HG02852 (cell line): ENCODE results near the gene OTUD4.
"Not testable (repeated sequence)": the region's sequence is repeated elsewhere in the genome, so short reads cannot be mapped to it uniquely, and the experiment has no call there.

ENCODE experiments used
- ATAC-seq: cut with Tn5 transposase; IDR thresholded peaks from one replicate; pipeline ENCODE4 v1.9.1; 2021; ENCODE audit warnings: mild to moderate bottlenecking, moderate library complexity; ENCODE audit not compliant: unreplicated experiment

The OTUD4 gene

GRCh38 chr4:145180298-145181090 is at the start of gene OTUD4:
OTUD4 (minus strand) TSS chr4:145180589; CDS start chr4:145179973, 616 bp downstream.
- peak; percentile 76 for ATAC-seq

GRCh38 chr4:145223228-145223627 is 42.8 kb upstream of the OTUD4 start:
- not testable (repeated sequence) for ATAC-seq

GRCh38 chr4:145221529-145221928 is 41.1 kb upstream of the OTUD4 start:
- not testable (repeated sequence) for ATAC-seq

GRCh38 chr4:145219090-145219489 is 38.7 kb upstream of the OTUD4 start:
- no peak for ATAC-seq

- peak; percentile 97 for ATAC-seq
Observed at GRCh38 chr4:145218251-145218650, 37.9 kb upstream of the OTUD4 start.

GRCh38 chr4:145217349-145217748 is 37.0 kb upstream of the OTUD4 start:
- no peak for ATAC-seq

GRCh38 chr4:145216535-145216934 is 36.1 kb upstream of the OTUD4 start:
- ATAC-seq, result no peak

GRCh38 chr4:145213245-145213644 is 32.9 kb upstream of the OTUD4 start:
- no peak for ATAC-seq

GRCh38 chr4:145207934-145208333 is 27.5 kb upstream of the OTUD4 start:
- no peak for ATAC-seq

GRCh38 chr4:145203410-145203809 is 23.0 kb upstream of the OTUD4 start:
- ATAC-seq, result no peak

- no peak for ATAC-seq
Observed at GRCh38 chr4:145200366-145200765, 20.0 kb upstream of the OTUD4 start.

- ATAC-seq, result no peak
Observed at GRCh38 chr4:145199051-145199716, 18.8 kb upstream of the OTUD4 start.

- no peak for ATAC-seq
Observed at GRCh38 chr4:145196747-145197146, 16.4 kb upstream of the OTUD4 start.

- ATAC-seq, result peak; percentile 89
Observed at GRCh38 chr4:145195167-145195952, 15.0 kb upstream of the OTUD4 start.

GRCh38 chr4:145189981-145190380 is 9.6 kb upstream of the OTUD4 start:
- ATAC-seq, result no peak

GRCh38 chr4:145186729-145187128 is 6.3 kb upstream of the OTUD4 start:
- ATAC-seq, result peak; percentile 77

GRCh38 chr4:145183581-145183980 is 3.2 kb upstream of the OTUD4 start:
- no peak for ATAC-seq

GRCh38 chr4:145183023-145183422 is 2.6 kb upstream of the OTUD4 start:
- ATAC-seq, result no peak

- ATAC-seq, result no peak
Observed at GRCh38 chr4:145182222-145182621, 1.8 kb upstream of the OTUD4 start.

GRCh38 chr4:145181091-145181501 is 707 bp upstream of the OTUD4 start:
- no peak for ATAC-seq

GRCh38 chr4:145179861-145180297 is 510 bp downstream of the OTUD4 start:
- ATAC-seq, result peak; percentile 17
